Heart left ventricle (tissue), 13 donors: ENCODE data around the gene HMGCL.

Source experiments
- CTCF ChIP-seq, 12 donors: fragments of 200-600 bp; sonication (generic) in 4 of 12; IDR thresholded peaks; one replicate each; pipeline versions ENCODE4 v1.5.0 to v1.8.0; 2018 to 2022; ENCODE audit warnings: antibody characterized with exemption in 12 of 12, mild to moderate bottlenecking in 5 of 12
- POLR2A ChIP-seq, 2 donors: fragments of 450-650 bp; IDR thresholded peaks; one replicate each; pipeline ENCODE4 v1.6.1; 2017; ENCODE audit warnings: antibody characterized with exemption in 2 of 2, mild to moderate bottlenecking in 2 of 2, moderate library complexity in 2 of 2
- donor health status: ischemic (EF 13 %, LVEDD 7.1; RV severe dilation, severe dysfunction).
- donor health status: DM: no; HTN: yes; CAD: no.
- donor health status: DM: no; HTN: no; CAD: no.
- donor health status: ischemic (EF 25% LVEDD 6.9; RV normal size, moderate dysfunction).
- donor health status: ischemic (EF 25% LVEDD 5.7; RV mildly dilated, moderate dysfunction).
- donor health status: ischemic (EF 35%, LVEDD 5.7; RV mildly dilated, moderate dysfunction).
- donor health status: nonischemic (EF 11% LVEDD 7.7; RV severe dilation, severe dysfunction).
- donor health status: DM: yes; HTN: yes; CAD: no.
- donor health status: PGD.
- donor health status: ischemic (EF 29% LVEDD 5.4; RV normal size, mild dysfunction).
- donor health status: nonischemic (EF 23%, LVEDD 6.1; RV moderate dilation, normal function).

GRCh38 chr1:23798662-23799142, 26.5 kb downstream of the HMGCL start:
- TF ChIP-seq CTCF (IDR thresholded peaks at IDR 0.05), result no peak
- no peak for TF ChIP-seq POLR2A (IDR thresholded peaks at IDR 0.05)
